ENCODE results near the gene SEC22C. TPM values are rescaled to one million over a fixed set of nuclear protein-coding genes. Genes with fewer than 3 reads are reported as not detected.

The SEC22C gene
- total and polyA plus RNA-seq, 2 of the 4 experiments (the other 2 are of a cell fraction) = 24.0 to 43.9 TPM

- Histone ChIP-seq H2AK9ac (replicated peaks; ENCODE audit: low read depth, low read length, poor library complexity) (no peak overlapping the region), H4K91ac (ENCODE audit: insufficient read depth, low read depth, low read length) (no peak overlapping the region), H3K23ac (ENCODE audit: low read depth, low read length) (no peak overlapping the region), H3K36me3 (ENCODE audit: control insufficient read depth, insufficient read depth, low read length) (no peaks in the 10 kb centered on the region), H3K56ac (ENCODE audit: extremely low read depth, insufficient read depth, low read length) (no peak overlapping the region), H3K14ac (replicated peaks; ENCODE audit: low read depth, low read length) (no peak overlapping the region), H3K9me3 (ENCODE audit: control insufficient read depth, insufficient read depth, low read length) (no peaks in the 10 kb centered on the region), H3K79me1 (ENCODE audit: low read depth in 1 of 2, low read length in 2 of 2) (no peaks in the 10 kb centered on the region), H2AFZ (replicated peaks; ENCODE audit: low read length, poor library complexity) (no peak overlapping the region), H3K4me2 (ENCODE audit: low read depth, low read length) (no peak overlapping the region), H2BK20ac (ENCODE audit: low read depth, low read length) (no peak overlapping the region), H2BK15ac (ENCODE audit: low read depth, low read length) (no peak overlapping the region), H3K4me1 (ENCODE audit: control insufficient read depth, insufficient read depth, low read length) (no peaks in the 10 kb centered on the region), H4K20me1 (ENCODE audit: insufficient read depth, low read length) (no peaks in the 10 kb centered on the region), H3K18ac (ENCODE audit: low read depth, low read length) (no peak overlapping the region), H3K9me1 (ENCODE audit: insufficient read depth, low read length) (no peaks in the 10 kb centered on the region), H3K4ac (ENCODE audit: low read depth, low read length) (no peak overlapping the region), H2AK5ac (ENCODE audit: low read depth, low read length) (no peak overlapping the region), H3K9ac (ENCODE audit: low read depth, low read length) (no peak overlapping the region), H3K4me3 (ENCODE audit: insufficient read depth, low read depth, low read length) (no peak overlapping the region), H3K27me3 (ENCODE audit: control insufficient read depth, insufficient read depth, low read length) (peaks cover 61% of the 10 kb centered on the region), H2BK5ac (ENCODE audit: low read depth, low read length, poor library complexity, severe bottlenecking) (no peak overlapping the region), H4K8ac (ENCODE audit: low read depth in 2 of 2, low read length in 2 of 2) (no peak overlapping the region), H2BK120ac (ENCODE audit: low read depth, low read length) (no peak overlapping the region), H3K27ac (ENCODE audit: insufficient read depth, low read length) (no peak overlapping the region), H4K5ac (ENCODE audit: low read depth, low read length) (no peak overlapping the region)
- DNase-seq (no peak), ATAC-seq (ENCODE audit: low read depth) (no peak)
- in situ Hi-C loops (cut with MboI; ENCODE audit: low sequenced_read_pairs) = no loop called here
- WGBS, 2 experiments (ENCODE audit: extremely low coverage in 2 of 2, insufficient read length in 1 of 2) = 50% methylated on average over 1 of the region's 10 CpGs; no CpG with 5 or more reads in 1 of the 2 experiments
- ChIA-PET POLR2A (ENCODE audit: unreplicated experiment) (interaction anchor here (0.6 to 0.7 kb wide), 2 partner anchors 9 to 141 kb away, joined by 7 to 22 read pairs; no protein-coding TSS in a partner anchor), CTCF (no interaction called here)
- intact Hi-C loops (cut with micrococcal nuclease) = no loop called here
- dilution Hi-C loops (cut with HindIII; ENCODE audit: low sequenced_read_pairs, unreplicated experiment) = no loop called here
- BruUV-seq (replicated peaks) = no TSS peak
- TF ChIP-seq, protein P1, sequence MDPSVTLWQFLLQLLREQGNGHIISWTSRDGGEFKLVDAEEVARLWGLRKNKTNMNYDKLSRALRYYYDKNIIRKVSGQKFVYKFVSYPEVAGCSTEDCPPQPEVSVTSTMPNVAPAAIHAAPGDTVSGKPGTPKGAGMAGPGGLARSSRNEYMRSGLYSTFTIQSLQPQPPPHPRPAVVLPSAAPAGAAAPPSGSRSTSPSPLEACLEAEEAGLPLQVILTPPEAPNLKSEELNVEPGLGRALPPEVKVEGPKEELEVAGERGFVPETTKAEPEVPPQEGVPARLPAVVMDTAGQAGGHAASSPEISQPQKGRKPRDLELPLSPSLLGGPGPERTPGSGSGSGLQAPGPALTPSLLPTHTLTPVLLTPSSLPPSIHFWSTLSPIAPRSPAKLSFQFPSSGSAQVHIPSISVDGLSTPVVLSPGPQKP (IDR thresholded peaks at IDR 0.05; ENCODE audit: borderline replicate concordance, low read depth, low read length) = no peak
- TF ChIP-seq CEBPB (IDR thresholded peaks at IDR 0.05; ENCODE audit: low read depth, low read length) (no peak), CHD1 (IDR thresholded peaks at IDR 0.05; ENCODE audit: low read depth, low read length) (no peak), MXI1 (IDR thresholded peaks at IDR 0.05; ENCODE audit: borderline replicate concordance, low read depth, low read length) (no peak), RAD21 (IDR thresholded peaks at IDR 0.05; ENCODE audit: low read length) (no peak), POLR2A (IDR thresholded peaks at IDR 0.05; ENCODE audit: low read depth, low read length) (no peak), FOS (IDR thresholded peaks at IDR 0.05; ENCODE audit: low read depth, low read length) (no peak), MAZ (IDR thresholded peaks at IDR 0.05; ENCODE audit: borderline replicate concordance, low read depth, low read length) (no peak), USF2 (IDR thresholded peaks at IDR 0.05; ENCODE audit: low read depth, low read length) (no peak), BHLHE40 (IDR thresholded peaks at IDR 0.05; ENCODE audit: low read depth, low read length) (no peak), MAFK (IDR thresholded peaks at IDR 0.05; ENCODE audit: low read depth, low read length) (no peak), NFE2L2 (IDR thresholded peaks at IDR 0.05; ENCODE audit: low read depth, low read length) (no peak), RCOR1 (IDR thresholded peaks at IDR 0.05; ENCODE audit: insufficient replicate concordance, low read length) (no peak), RFX5 (IDR thresholded peaks at IDR 0.05; ENCODE audit: low read depth, low read length) (no peak)
- TF ChIP-seq, protein P2, sequence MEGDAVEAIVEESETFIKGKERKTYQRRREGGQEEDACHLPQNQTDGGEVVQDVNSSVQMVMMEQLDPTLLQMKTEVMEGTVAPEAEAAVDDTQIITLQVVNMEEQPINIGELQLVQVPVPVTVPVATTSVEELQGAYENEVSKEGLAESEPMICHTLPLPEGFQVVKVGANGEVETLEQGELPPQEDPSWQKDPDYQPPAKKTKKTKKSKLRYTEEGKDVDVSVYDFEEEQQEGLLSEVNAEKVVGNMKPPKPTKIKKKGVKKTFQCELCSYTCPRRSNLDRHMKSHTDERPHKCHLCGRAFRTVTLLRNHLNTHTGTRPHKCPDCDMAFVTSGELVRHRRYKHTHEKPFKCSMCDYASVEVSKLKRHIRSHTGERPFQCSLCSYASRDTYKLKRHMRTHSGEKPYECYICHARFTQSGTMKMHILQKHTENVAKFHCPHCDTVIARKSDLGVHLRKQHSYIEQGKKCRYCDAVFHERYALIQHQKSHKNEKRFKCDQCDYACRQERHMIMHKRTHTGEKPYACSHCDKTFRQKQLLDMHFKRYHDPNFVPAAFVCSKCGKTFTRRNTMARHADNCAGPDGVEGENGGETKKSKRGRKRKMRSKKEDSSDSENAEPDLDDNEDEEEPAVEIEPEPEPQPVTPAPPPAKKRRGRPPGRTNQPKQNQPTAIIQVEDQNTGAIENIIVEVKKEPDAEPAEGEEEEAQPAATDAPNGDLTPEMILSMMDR (conservative IDR thresholded peaks at IDR 0.05; ENCODE audit: low read depth, low read length) = no peak
Measured at GRCh38 chr3:42504334-42505127, 77.2 kb downstream of the SEC22C start.

All from IMR-90 (cell line).